Naive thymus-derived CD4-positive, alpha-beta T cell (primary cell): ENCODE data around the gene HAPLN3. TPM values are rescaled to one million over a fixed set of nuclear protein-coding genes. Genes with fewer than 3 reads are reported as not detected.

ENCODE experiments used
- ATAC-seq: fragments of 150-1000 bp; cut with Tn5 transposase; 2 replicates; pipeline ENCODE4 v1.10.0; 2021; ENCODE audit warnings: mild to moderate bottlenecking, moderate library complexity
- CTCF ChIA-PET: fragments of 350-600 bp; sonication (Branson Sonifier 250); formaldehyde crosslinking; loops from one replicate; lab custom pipeline; 2021; ENCODE audit warnings: antibody characterized with exemption; lab: Charles Lee
- POLR2A ChIA-PET: fragments of 350-600 bp; sonication (Branson Sonifier 250); formaldehyde crosslinking; loops from one replicate; lab custom pipeline; 2021; ENCODE audit warnings: antibody characterized with exemption, inconsistent platforms; lab: Charles Lee
- DNase-seq, 9 donors: peaks; one replicate each; pipeline versions ENCODE4 v3.0.0 to v3.0.0-alpha.2; 2020 to 2022; ENCODE audit warnings: mixed read lengths in 1 of 9
- H3K27ac ChIP-seq: one replicate; pipeline ENCODE4 v1.7.0; 2013; ENCODE audit warnings: mild to moderate bottlenecking, low read depth, low read length, moderate library complexity
- H3K27me3 ChIP-seq, 2 donors: one replicate each; pipeline ENCODE4 v1.7.0; 2013; ENCODE audit warnings: low read length in 2 of 2, mild to moderate bottlenecking in 2 of 2, moderate library complexity in 2 of 2; ENCODE audit not compliant: control insufficient read depth in 2 of 2, insufficient read depth in 2 of 2
- H3K36me3 ChIP-seq, 3 experiments: 1 replicate in 2 of 3; 2 replicates in 1 of 3; pipeline ENCODE4 v1.7.0; 2013; ENCODE audit warnings: low read length in 3 of 3, mild to moderate bottlenecking in 3 of 3, moderate library complexity in 1 of 3; ENCODE audit not compliant: insufficient read depth in 3 of 3, control insufficient read depth in 2 of 3
- H3K4me1 ChIP-seq, 2 donors: one replicate each; pipeline ENCODE4 v1.7.0; 2013; ENCODE audit warnings: low read length in 2 of 2, mild to moderate bottlenecking in 2 of 2, moderate library complexity in 1 of 2; ENCODE audit not compliant: control insufficient read depth in 2 of 2, insufficient read depth in 2 of 2
- H3K4me3 ChIP-seq: 2 replicates; pipeline ENCODE4 v1.7.0; 2013; ENCODE audit warnings: mild to moderate bottlenecking, low read length
- H3K9me3 ChIP-seq, 3 experiments: 1 replicate in 2 of 3; 2 replicates in 1 of 3; pipeline ENCODE4 v1.7.0; 2013; ENCODE audit warnings: low read length in 3 of 3; ENCODE audit not compliant: control insufficient read depth in 2 of 3
- H3K27ac Mint-ChIP-seq, 9 donors: one replicate each; pipeline ENCODE4 v1.8.0; 2020 to 2022; ENCODE audit warnings: mixed read lengths in 9 of 9, mild to moderate bottlenecking in 8 of 9, moderate library complexity in 5 of 9, inconsistent platforms in 2 of 9
- H3K27me3 Mint-ChIP-seq, 5 donors: one replicate each; pipeline ENCODE4 v1.8.0; 2021 to 2022; ENCODE audit warnings: mixed read lengths in 5 of 5, mild to moderate bottlenecking in 1 of 5
- H3K36me3 Mint-ChIP-seq, 5 donors: one replicate each; pipeline ENCODE4 v1.8.0; 2020 to 2022; ENCODE audit warnings: mixed read lengths in 5 of 5, mild to moderate bottlenecking in 3 of 5, inconsistent platforms in 1 of 5
- H3K4me1 Mint-ChIP-seq, 7 donors: one replicate each; pipeline ENCODE4 v1.8.0; 2020 to 2022; ENCODE audit warnings: mixed read lengths in 7 of 7, mild to moderate bottlenecking in 3 of 7, inconsistent platforms in 1 of 7
- H3K4me3 Mint-ChIP-seq, 10 donors: one replicate each; pipeline ENCODE4 v1.8.0; 2020 to 2022; ENCODE audit warnings: mild to moderate bottlenecking in 10 of 10, mixed read lengths in 10 of 10, moderate library complexity in 6 of 10, inconsistent platforms in 2 of 10
- H3K9me3 Mint-ChIP-seq, 11 donors: one replicate each; pipeline ENCODE4 v1.8.0; 2020 to 2022; ENCODE audit warnings: mixed read lengths in 11 of 11, mild to moderate bottlenecking in 4 of 11, inconsistent platforms in 1 of 11, moderate library complexity in 1 of 11
- intact Hi-C, 2 donors: fragments of 100-400 bp; cut with micrococcal nuclease; formaldehyde crosslinking; loops; one replicate each; pipeline ENCODE4 v1.15.1; 2023
- polyA plus RNA-seq, 2 donors: library from polyadenylated mRNA; unstranded; fragments of 300-500 nt; fragmentation: Illumina TruSeq; gene quantifications; one replicate each; pipeline ENCODE4 v1.2.3, GENCODE V29; 2021
- total RNA-seq, 6 experiments: library from RNA in 5 of 6; stranded (reverse) in 5 of 6; gene quantifications; 1 replicate in 5 of 6; 2 replicates in 1 of 6; pipeline ENCODE4 v1.2.3 and lab custom pipeline; 2021 to 2026

HAPLN3 gene
- total and polyA plus RNA-seq, 7 experiments from 2014 or later: 37.1 to 158 (median 78.0) TPM

GRCh38 chr15:88908123-88908522 is 12.8 kb upstream of the HAPLN3 start:
- Histone ChIP-seq H3K9me3 (no peaks in the 10 kb centered on the region), H3K4me1 (peaks cover 17 to 33% of the 10 kb centered on the region in 2 donors), H3K27me3 (no peaks in the 10 kb centered on the region), H3K4me3 (no peak overlapping the region), H3K36me3 (peaks cover 0 to 3% (median 0%) of the 10 kb centered on the region in 3 experiments), H3K27ac (no peak overlapping the region)
- H3K9me3 Mint-ChIP-seq: no peaks in the 10 kb centered on the region
- no peak overlapping the region for H3K4me3 Mint-ChIP-seq
- peaks cover 24 to 65% (median 52%) of the 10 kb centered on the region in 7 donors for H3K4me1 Mint-ChIP-seq
- ChIA-PET CTCF (interaction anchor here (0.9 to 1.3 kb wide), 2 partner anchors 96 to 180 kb away, joined by 3 read pairs; partner anchors contain the start of gene ABHD2), POLR2A (interaction anchor here (1.1 kb wide), 1 partner anchor 182 kb away, joined by 4 read pairs; no protein-coding TSS in a partner anchor)
- peaks cover 0 to 4% (median 0%) of the 10 kb centered on the region in 5 donors for H3K27me3 Mint-ChIP-seq
- DNase-seq (no peak), ATAC-seq (no peak)
- H3K27ac Mint-ChIP-seq: peak overlapping the region in 7 of 9 donors; percentile 48 to 94 (median 83)
- intact Hi-C loops: no loop called here
- peaks cover 0 to 12% (median 0%) of the 10 kb centered on the region in 5 donors for H3K36me3 Mint-ChIP-seq

DNA sequence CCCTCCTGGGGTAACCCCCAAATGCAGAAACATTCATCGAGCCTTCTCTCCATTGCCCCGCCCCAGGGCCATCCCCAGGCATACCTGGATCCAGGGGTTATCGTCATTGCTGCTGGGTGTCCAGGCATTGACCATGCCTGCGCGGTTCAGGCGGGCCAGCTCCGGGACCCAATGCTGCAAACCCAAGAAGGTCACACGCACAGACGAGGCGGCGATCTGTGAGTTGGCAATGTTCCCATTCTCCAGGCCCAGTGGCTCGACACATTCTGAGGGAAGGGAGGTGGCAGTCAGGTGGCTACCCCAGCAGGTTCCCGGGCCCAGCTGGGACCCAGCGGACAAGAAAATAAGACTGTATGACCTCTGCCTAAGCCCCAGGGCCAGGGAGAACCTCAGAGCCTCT is 11.8 kb upstream of the HAPLN3 start:
- POLR2A ChIA-PET: interaction anchor here (0.9 kb wide), 1 partner anchor 8 kb away, joined by 3 read pairs; no protein-coding TSS in a partner anchor
- no peaks in the 10 kb centered on the region for H3K9me3 Mint-ChIP-seq
- H3K27me3 ChIP-seq: no peaks in the 10 kb centered on the region
- no peaks in the 10 kb centered on the region for H3K9me3 ChIP-seq
- H3K4me1 ChIP-seq: peaks cover 19 to 36% of the 10 kb centered on the region in 2 donors
- peak overlapping the region in 7 of 9 donors; percentile 55 to 94 (median 85) for H3K27ac Mint-ChIP-seq
- H3K4me3 Mint-ChIP-seq: no peak overlapping the region
- CTCF ChIA-PET: interaction anchor here (1.3 kb wide), 1 partner anchor 97 kb away, joined by 3 read pairs; no protein-coding TSS in a partner anchor
- no peak overlapping the region for H3K4me3 ChIP-seq
- peaks cover 0 to 3% (median 0%) of the 10 kb centered on the region in 5 donors for H3K27me3 Mint-ChIP-seq
- H3K36me3 Mint-ChIP-seq: peaks cover 0 to 13% (median 0%) of the 10 kb centered on the region in 5 donors
- intact Hi-C loops: no loop called here
- H3K27ac ChIP-seq: no peak overlapping the region
- H3K4me1 Mint-ChIP-seq: peaks cover 26 to 73% (median 56%) of the 10 kb centered on the region in 7 donors
- ATAC-seq: no peak
- no peak for DNase-seq
- peaks cover 0 to 3% (median 0%) of the 10 kb centered on the region in 3 experiments for H3K36me3 ChIP-seq

DNA sequence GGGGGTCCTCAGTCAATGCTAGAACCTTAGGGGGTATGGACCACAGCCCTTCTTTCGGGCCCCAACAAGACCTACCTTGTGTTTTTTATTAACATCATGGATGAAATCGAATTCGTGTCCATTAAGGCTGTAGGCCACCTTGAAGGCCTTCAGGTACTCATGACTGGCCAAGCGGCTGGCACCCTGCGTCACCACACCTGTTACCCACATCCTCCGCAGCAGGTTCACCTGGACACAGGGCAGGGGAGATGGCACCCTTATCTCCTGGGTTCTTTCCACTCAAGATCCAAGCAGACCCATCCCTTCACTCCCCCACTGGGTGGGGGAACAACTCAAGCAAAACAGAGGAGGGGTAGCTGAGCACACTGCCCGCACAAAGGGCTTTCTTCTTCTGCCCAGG is 11.2 kb upstream of the HAPLN3 start:
- Mint-ChIP-seq H3K27ac (peak overlapping the region in 6 of 9 donors; percentile 80 to 98 (median 94)), H3K36me3 (peaks cover 0 to 17% (median 0%) of the 10 kb centered on the region in 5 donors), H3K9me3 (no peaks in the 10 kb centered on the region), H3K27me3 (no peaks in the 10 kb centered on the region), H3K4me1 (peaks cover 26 to 73% (median 55%) of the 10 kb centered on the region in 7 donors), H3K4me3 (no peak overlapping the region)
- no peak overlapping the region for H3K4me3 ChIP-seq
- H3K27me3 ChIP-seq: no peaks in the 10 kb centered on the region
- H3K4me1 ChIP-seq: peaks cover 19 to 37% of the 10 kb centered on the region in 2 donors
- DNase-seq: no peak
- ChIA-PET CTCF (interaction anchor here (2.4 to 5.7 kb wide), 2 partner anchors 13 to 112 kb away, joined by 37 to 99 read pairs; partner anchors contain the start of gene HAPLN3), POLR2A (interaction anchor here (0.9 kb wide), 1 partner anchor 9 kb away, joined by 3 read pairs; no protein-coding TSS in a partner anchor)
- intact Hi-C loops: no loop called here
- peaks cover 0 to 3% (median 0%) of the 10 kb centered on the region in 3 experiments for H3K36me3 ChIP-seq
- H3K9me3 ChIP-seq: no peaks in the 10 kb centered on the region
- ATAC-seq: no peak
- H3K27ac ChIP-seq: no peak overlapping the region

GRCh38 chr15:88906130-88906529 is 10.8 kb upstream of the HAPLN3 start:
- ChIA-PET POLR2A (interaction anchor here (0.9 to 2.0 kb wide), 2 partner anchors 9 kb away, joined by 3 to 8 read pairs; no protein-coding TSS in a partner anchor), CTCF (interaction anchor here (1.4 to 5.7 kb wide), 4 partner anchors 12 to 224 kb away, joined by 3 to 99 read pairs (median 36); partner anchors contain the start of gene HAPLN3)
- ATAC-seq (no peak), DNase-seq (no peak)
- Histone ChIP-seq H3K9me3 (no peaks in the 10 kb centered on the region), H3K4me3 (no peak overlapping the region), H3K4me1 (peaks cover 19 to 37% of the 10 kb centered on the region in 2 donors), H3K27ac (peak overlapping the region; percentile 68), H3K36me3 (peaks cover 0 to 3% (median 0%) of the 10 kb centered on the region in 3 experiments), H3K27me3 (no peaks in the 10 kb centered on the region)
- intact Hi-C loops: no loop called here
- Mint-ChIP-seq H3K4me3 (no peak overlapping the region), H3K36me3 (peaks cover 0 to 18% (median under 1%) of the 10 kb centered on the region in 5 donors), H3K27ac (peak overlapping the region; percentile 4 to 98 (median 94)), H3K9me3 (no peaks in the 10 kb centered on the region), H3K4me1 (peaks cover 26 to 72% (median 56%) of the 10 kb centered on the region in 7 donors), H3K27me3 (no peaks in the 10 kb centered on the region)

DNA sequence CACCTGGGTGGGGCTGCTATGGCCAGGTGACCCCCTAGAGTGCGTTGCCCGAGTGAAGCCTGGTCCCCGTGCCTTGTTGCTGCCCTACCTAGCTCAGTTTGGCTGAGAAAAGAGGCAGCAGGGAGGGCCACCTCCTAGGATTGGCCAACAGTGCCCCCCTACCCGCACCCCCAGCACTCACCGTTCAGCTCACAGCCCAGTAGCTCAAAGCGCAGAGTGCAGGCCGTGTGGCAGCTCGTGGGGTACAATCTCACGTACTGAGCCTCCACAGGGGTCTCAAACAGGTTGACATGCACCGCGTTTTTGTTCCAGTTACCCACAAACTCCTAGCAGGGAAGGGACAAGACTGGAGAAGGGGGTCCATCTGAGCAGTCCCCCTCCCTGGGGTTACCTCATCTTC is 10.2 kb upstream of the HAPLN3 start:
- Mint-ChIP-seq H3K27ac (peak overlapping the region; percentile 80 to 98 (median 94)), H3K4me1 (peaks cover 23 to 70% (median 56%) of the 10 kb centered on the region in 7 donors), H3K27me3 (no peaks in the 10 kb centered on the region), H3K36me3 (peaks cover 0 to 23% (median 3%) of the 10 kb centered on the region in 5 donors), H3K4me3 (no peak overlapping the region), H3K9me3 (no peaks in the 10 kb centered on the region)
- no peak overlapping the region for H3K4me3 ChIP-seq
- no peaks in the 10 kb centered on the region for H3K9me3 ChIP-seq
- DNase-seq: no peak
- H3K27ac ChIP-seq: peak overlapping the region; percentile 68
- POLR2A ChIA-PET: interaction anchor here (0.6 to 3.7 kb wide), 6 partner anchors 10 to 447 kb away, joined by 4 to 41 read pairs (median 8); partner anchors contain the start of gene HAPLN3
- intact Hi-C loops: loop anchor here (2.0 kb wide), 4 partner anchors 183 to 439 kb away; partner anchors contain the start of genes ABHD2 (in 1 of the 2), DET1 (in 1 of the 2), MRPL46 (in 1 of the 2) and MRPS11 (in 1 of the 2)
- peaks cover 0 to 3% (median 0%) of the 10 kb centered on the region in 3 experiments for H3K36me3 ChIP-seq
- H3K27me3 ChIP-seq: no peaks in the 10 kb centered on the region
- CTCF ChIA-PET: interaction anchor here (0.7 to 5.7 kb wide), 23 partner anchors 12 to 281 kb away, joined by 3 to 99 read pairs (median 4); partner anchors contain the start of gene HAPLN3
- ATAC-seq: no peak
- H3K4me1 ChIP-seq: peaks cover 19 to 37% of the 10 kb centered on the region in 2 donors

- ChIA-PET POLR2A (interaction anchor here (0.6 to 3.7 kb wide), 14 partner anchors 9 to 448 kb away, joined by 3 to 41 read pairs (median 4); partner anchors contain the start of genes FANCI, HAPLN3 and MFGE8), CTCF (interaction anchor here (0.6 to 5.7 kb wide), 38 partner anchors 9 to 430 kb away, joined by 3 to 99 read pairs (median 4); partner anchors contain the start of genes HAPLN3, ISG20, MFGE8 and POLG)
- Mint-ChIP-seq H3K27ac (peak overlapping the region; percentile 76 to 98 (median 94)), H3K9me3 (no peaks in the 10 kb centered on the region), H3K27me3 (no peaks in the 10 kb centered on the region), H3K4me1 (peaks cover 23 to 65% (median 52%) of the 10 kb centered on the region in 7 donors), H3K36me3 (peaks cover 0 to 24% (median 3%) of the 10 kb centered on the region in 5 donors), H3K4me3 (peak overlapping the region; percentile 16 to 78 (median 54))
- intact Hi-C loops: loop anchor here (1.0 to 2.0 kb wide), 12 partner anchors 9 to 438 kb away; partner anchors contain the start of genes ABHD2 (in 2 of the 2), MFGE8 (in 2 of the 2), DET1 (in 1 of the 2) and HAPLN3 (in 1 of the 2)
- H3K4me3 ChIP-seq: no peak overlapping the region
- H3K36me3 ChIP-seq: peaks cover 0 to 3% (median 0%) of the 10 kb centered on the region in 3 experiments
- H3K4me1 ChIP-seq: peaks cover 19 to 37% of the 10 kb centered on the region in 2 donors
- no peaks in the 10 kb centered on the region for H3K27me3 ChIP-seq
- H3K27ac ChIP-seq: peak overlapping the region; percentile 70
- ATAC-seq (peak; percentile 99), DNase-seq (peak; percentile 79 to 99 (median 98))
- H3K9me3 ChIP-seq: no peaks in the 10 kb centered on the region
Observed at GRCh38 chr15:88904624-88905327, 9.4 kb upstream of the HAPLN3 start.
